Natural killer cell (primary cell): ENCODE results near the gene PPL. TPM values are rescaled to one million over a fixed set of nuclear protein-coding genes. Genes with fewer than 3 reads are reported as not detected.

Experiments
- ATAC-seq, 3 donors: fragments of 150-1000 bp in 2 of 3; fragments of 200-7000 bp in 1 of 3; cut with Tn5 transposase; 1 replicate in 1 of 3; 2 replicates in 2 of 3; pipeline ENCODE4 v1.10.0; 2021; ENCODE audit warnings: mild to moderate bottlenecking in 2 of 3, moderate library complexity in 2 of 3
- DNase-seq, 2 donors: peaks; one replicate each; pipeline versions ENCODE4 v3.0.0 to v3.0.0-alpha.2; 2013 to 2021; ENCODE audit warnings: mixed read lengths in 1 of 2
- H3K27ac ChIP-seq: one replicate; pipeline ENCODE4 v1.5.1; 2013; ENCODE audit warnings: mild to moderate bottlenecking, low read length
- H3K27me3 ChIP-seq: one replicate; pipeline ENCODE4 v1.6.1; 2013; ENCODE audit warnings: low read length; ENCODE audit not compliant: control insufficient read depth, insufficient read depth
- H3K36me3 ChIP-seq: one replicate; pipeline ENCODE4 v1.6.1; 2013; ENCODE audit warnings: low read length; ENCODE audit not compliant: control insufficient read depth, insufficient read depth
- H3K4me1 ChIP-seq: one replicate; pipeline ENCODE4 v1.6.1; 2013; ENCODE audit warnings: low read length; ENCODE audit not compliant: control insufficient read depth, insufficient read depth
- H3K4me3 ChIP-seq: one replicate; pipeline ENCODE4 v1.5.1; 2013; ENCODE audit warnings: low read length
- H3K9me3 ChIP-seq: one replicate; pipeline ENCODE4 v1.6.1; 2013; ENCODE audit warnings: low read length; ENCODE audit not compliant: control insufficient read depth, insufficient read depth
- H3K27ac Mint-ChIP-seq, 2 donors: one replicate each; pipeline ENCODE4 v1.8.0; 2022; ENCODE audit warnings: mild to moderate bottlenecking in 2 of 2, mixed read lengths in 2 of 2, moderate library complexity in 1 of 2
- H3K27me3 Mint-ChIP-seq, 2 donors: one replicate each; pipeline ENCODE4 v1.8.0; 2022; ENCODE audit warnings: low read depth in 2 of 2, mixed read lengths in 2 of 2
- H3K36me3 Mint-ChIP-seq: one replicate; pipeline ENCODE4 v1.8.0; 2022; ENCODE audit warnings: mixed read lengths
- H3K4me1 Mint-ChIP-seq, 2 donors: one replicate each; pipeline ENCODE4 v1.8.0; 2022; ENCODE audit warnings: mixed read lengths in 2 of 2
- H3K4me3 Mint-ChIP-seq: one replicate; pipeline ENCODE4 v1.8.0; 2022; ENCODE audit warnings: mild to moderate bottlenecking, moderate library complexity, mixed read lengths
- H3K9me3 Mint-ChIP-seq, 2 donors: one replicate each; pipeline ENCODE4 v1.8.0; 2022; ENCODE audit warnings: mixed read lengths in 2 of 2
- CTCF ChIP-seq: fragments of 200-600 bp; IDR thresholded peaks from one replicate; pipeline ENCODE4 v1.8.0; 2022; ENCODE audit warnings: antibody characterized with exemption
- WGBS: methylation state at CpG from one replicate; pipeline ENCODE4 v1.1.7; 2013; ENCODE audit warnings: missing lambda C conversion rate; ENCODE audit not compliant: insufficient coverage; 5-methylcytosine and 5-hydroxymethylcytosine counted together
- intact Hi-C: fragments of 100-400 bp; cut with micrococcal nuclease; formaldehyde crosslinking; loops from one replicate; pipeline ENCODE4 v1.14.2; 2022
- total RNA-seq, 4 donors: library from RNA; stranded (reverse); fragments of 120-200 nt in 1 of 4; gene quantifications; one replicate each; pipeline versions ENCODE4 v1.2.3 to v1.2.4, GENCODE V29; 2013 to 2022

PPL gene
- total RNA-seq, 3 donors from 2014 or later (not counting 1 experiment from before 2014, with no cell fraction given): not detected

- Histone ChIP-seq H3K4me1 (no peaks in the 10 kb centered on the region), H3K27ac (no peak overlapping the region), H3K27me3 (no peaks in the 10 kb centered on the region), H3K4me3 (no peak overlapping the region), H3K36me3 (peaks cover 63% of the 10 kb centered on the region), H3K9me3 (no peaks in the 10 kb centered on the region)
- peaks cover 43 to 48% of the 10 kb centered on the region in 2 donors for H3K4me1 Mint-ChIP-seq
- no peaks in the 10 kb centered on the region for H3K27me3 Mint-ChIP-seq
- H3K36me3 Mint-ChIP-seq: peaks cover 16% of the 10 kb centered on the region
- H3K4me3 Mint-ChIP-seq: no peak overlapping the region
- ATAC-seq: no peak
- intact Hi-C loops: no loop called here
- no peak for DNase-seq
- H3K9me3 Mint-ChIP-seq: no peaks in the 10 kb centered on the region
- TF ChIP-seq CTCF: no peak
- WGBS: 97% methylated on average over 21 of the region's 21 CpGs
- H3K27ac Mint-ChIP-seq: no peak overlapping the region
These were observed 66.7 kb downstream of the PPL start for GRCh38 chr16:4870138-4870671.

- no peak overlapping the region for H3K4me3 ChIP-seq
- H3K27ac ChIP-seq: no peak overlapping the region
- DNase-seq (no peak), ATAC-seq (no peak)
- peaks cover 47 to 48% of the 10 kb centered on the region in 2 donors for H3K4me1 Mint-ChIP-seq
- no peaks in the 10 kb centered on the region for H3K9me3 ChIP-seq
- H3K27me3 ChIP-seq: no peaks in the 10 kb centered on the region
- no peaks in the 10 kb centered on the region for H3K4me1 ChIP-seq
- H3K27me3 Mint-ChIP-seq: no peaks in the 10 kb centered on the region
- H3K9me3 Mint-ChIP-seq: no peaks in the 10 kb centered on the region
- H3K36me3 ChIP-seq: peaks cover 57% of the 10 kb centered on the region
- intact Hi-C loops: no loop called here
- H3K36me3 Mint-ChIP-seq: peaks cover 16% of the 10 kb centered on the region
- WGBS: 88% methylated on average over 13 of the region's 13 CpGs
- H3K4me3 Mint-ChIP-seq: no peak overlapping the region
- no peak for TF ChIP-seq CTCF
- H3K27ac Mint-ChIP-seq: no peak overlapping the region
These were observed 67.7 kb downstream of the PPL start for GRCh38 chr16:4869147-4869805.

GRCh38 chr16:4868535-4868934 is 68.4 kb downstream of the PPL start:
- Mint-ChIP-seq H3K4me1 (peaks cover 48 to 52% of the 10 kb centered on the region in 2 donors), H3K27ac (peak overlapping the region in 1 of 2 donors; percentile 22), H3K9me3 (no peaks in the 10 kb centered on the region), H3K27me3 (no peaks in the 10 kb centered on the region), H3K36me3 (peaks cover 16% of the 10 kb centered on the region), H3K4me3 (no peak overlapping the region)
- intact Hi-C loops: no loop called here
- no peak for ATAC-seq
- H3K27me3 ChIP-seq: no peaks in the 10 kb centered on the region
- H3K36me3 ChIP-seq: peaks cover 52% of the 10 kb centered on the region
- 96% methylated on average over 7 of the region's 7 CpGs for WGBS
- TF ChIP-seq CTCF: no peak
- no peak overlapping the region for H3K4me3 ChIP-seq
- no peak for DNase-seq
- H3K9me3 ChIP-seq: no peaks in the 10 kb centered on the region
- no peaks in the 10 kb centered on the region for H3K4me1 ChIP-seq
- H3K27ac ChIP-seq: no peak overlapping the region
